NT2/D1 (cell line): ENCODE measurements around the gene HK2.

Source experiments
- DNase-seq: peaks from one replicate; pipeline ENCODE4 v3.0.0-alpha.2; 2011; ENCODE audit warnings: low read depth, low spot score
- H3K27me3 ChIP-seq: 2 replicates; pipeline ENCODE4 v1.6.0; 2011; ENCODE audit warnings: mild to moderate bottlenecking; ENCODE audit not compliant: insufficient read length, insufficient read depth
- H3K36me3 ChIP-seq: 2 replicates; pipeline ENCODE4 v1.6.1; 2011; ENCODE audit warnings: mild to moderate bottlenecking, low read length, mixed read lengths; ENCODE audit not compliant: insufficient read depth, insufficient read length
- H3K4me1 ChIP-seq: 2 replicates; pipeline ENCODE4 v1.5.1; 2011; ENCODE audit not compliant: insufficient read depth, insufficient read length
- H3K4me3 ChIP-seq: 2 replicates; pipeline ENCODE4 v1.5.1; 2011; ENCODE audit warnings: low read depth; ENCODE audit not compliant: insufficient read length
- H3K9ac ChIP-seq: 2 replicates; pipeline ENCODE4 v1.6.0; 2011; ENCODE audit warnings: low read depth; ENCODE audit not compliant: insufficient read length
- H3K9me3 ChIP-seq: 2 replicates; pipeline ENCODE4 v1.5.1; 2011; ENCODE audit warnings: mild to moderate bottlenecking, low read length; ENCODE audit not compliant: insufficient read depth
- SUZ12 ChIP-seq: IDR thresholded peaks from 2 replicates; pipeline ENCODE4 v1.6.1; 2011; ENCODE audit not compliant: insufficient read length, insufficient read depth; ENCODE audit errors: extremely low read depth
- YY1 ChIP-seq: IDR thresholded peaks from 2 replicates; pipeline ENCODE4 v1.6.1; 2011; ENCODE audit not compliant: insufficient read length, insufficient read depth
- ZNF274 ChIP-seq: IDR thresholded peaks from 2 replicates; pipeline ENCODE4 v1.6.1; 2011; ENCODE audit warnings: mild to moderate bottlenecking, low read depth, low read length

HK2 gene

GRCh38 chr2:74877781-74878433 lies 44.0 kb downstream of the HK2 start:
- Histone ChIP-seq H3K27me3 (no peaks in the 10 kb centered on the region), H3K9me3 (no peaks in the 10 kb centered on the region), H3K4me3 (no peak overlapping the region), H3K36me3 (peaks cover 78% of the 10 kb centered on the region), H3K9ac (no peak overlapping the region), H3K4me1 (no peaks in the 10 kb centered on the region)
- TF ChIP-seq YY1: no peak
- TF ChIP-seq SUZ12: no peak
- no peak for TF ChIP-seq ZNF274
- DNase-seq: no peak

GRCh38 chr2:74878551-74878950 lies 44.6 kb downstream of the HK2 start:
- TF ChIP-seq YY1: no peak
- Histone ChIP-seq H3K4me1 (no peaks in the 10 kb centered on the region), H3K27me3 (no peaks in the 10 kb centered on the region), H3K4me3 (no peak overlapping the region), H3K9ac (no peak overlapping the region), H3K36me3 (peaks cover 78% of the 10 kb centered on the region), H3K9me3 (no peaks in the 10 kb centered on the region)
- no peak for DNase-seq

GRCh38 chr2:74880054-74880728 lies 46.3 kb downstream of the HK2 start:
- Histone ChIP-seq H3K36me3 (peaks cover 78% of the 10 kb centered on the region), H3K4me3 (no peak overlapping the region), H3K9ac (no peak overlapping the region), H3K9me3 (no peaks in the 10 kb centered on the region), H3K27me3 (no peaks in the 10 kb centered on the region), H3K4me1 (no peaks in the 10 kb centered on the region)
- TF ChIP-seq ZNF274 (no peak), YY1 (no peak), SUZ12 (no peak)
- no peak for DNase-seq

- Histone ChIP-seq H3K9me3 (no peaks in the 10 kb centered on the region), H3K9ac (no peak overlapping the region), H3K27me3 (no peaks in the 10 kb centered on the region), H3K36me3 (peaks cover 87% of the 10 kb centered on the region), H3K4me1 (no peaks in the 10 kb centered on the region), H3K4me3 (no peak overlapping the region)
- no peak for DNase-seq
- TF ChIP-seq SUZ12: no peak
- no peak for TF ChIP-seq YY1
- TF ChIP-seq ZNF274: no peak
These were observed 47.2 kb downstream of the HK2 start for GRCh38 chr2:74881176-74881575.

- Histone ChIP-seq H3K27me3 (no peaks in the 10 kb centered on the region), H3K9me3 (no peaks in the 10 kb centered on the region), H3K36me3 (peaks cover 92% of the 10 kb centered on the region), H3K9ac (no peak overlapping the region), H3K4me1 (no peaks in the 10 kb centered on the region), H3K4me3 (no peak overlapping the region)
- TF ChIP-seq SUZ12: no peak
- TF ChIP-seq YY1: no peak
- no peak for TF ChIP-seq ZNF274
- no peak for DNase-seq
These were observed 47.8 kb downstream of the HK2 start for GRCh38 chr2:74881626-74882298.

- no peak for DNase-seq
- Histone ChIP-seq H3K4me3 (no peak overlapping the region), H3K36me3 (peaks cover 88% of the 10 kb centered on the region)
These were observed 48.4 kb downstream of the HK2 start for GRCh38 chr2:74882299-74882687.

GRCh38 chr2:74883011-74883410 lies 49.1 kb downstream of the HK2 start:
- peaks cover 88% of the 10 kb centered on the region for H3K36me3 ChIP-seq
- no peak overlapping the region for H3K9ac ChIP-seq
- no peaks in the 10 kb centered on the region for H3K9me3 ChIP-seq
- no peaks in the 10 kb centered on the region for H3K27me3 ChIP-seq
- no peaks in the 10 kb centered on the region for H3K4me1 ChIP-seq
- no peak overlapping the region for H3K4me3 ChIP-seq
- no peak for DNase-seq
- TF ChIP-seq YY1 (no peak), SUZ12 (no peak), ZNF274 (no peak)

More at GRCh38 chr2:74882299-74882687, 48.4 kb downstream of the HK2 start:
- no peaks in the 10 kb centered on the region for H3K4me1 ChIP-seq
- TF ChIP-seq YY1 (no peak), SUZ12 (no peak), ZNF274 (no peak)
- no peaks in the 10 kb centered on the region for H3K27me3 ChIP-seq
- no peak overlapping the region for H3K9ac ChIP-seq
- H3K9me3 ChIP-seq: no peaks in the 10 kb centered on the region
